Breast epithelium (tissue), 3 donors: ENCODE data around the gene RPS2.

Experiments
- CTCF ChIP-seq, 3 donors: fragments of 450-650 bp; IDR thresholded peaks; one replicate each; pipeline ENCODE4 v1.5.1; 2016 to 2017; ENCODE audit warnings: antibody characterized with exemption in 3 of 3, mild to moderate bottlenecking in 3 of 3, moderate library complexity in 3 of 3
- POLR2A ChIP-seq: fragments of 450-650 bp; IDR thresholded peaks from one replicate; pipeline ENCODE4 v1.6.1; 2016; ENCODE audit warnings: antibody characterized with exemption, mild to moderate bottlenecking, moderate library complexity

- TF ChIP-seq CTCF (IDR thresholded peaks at IDR 0.05) (no peak), POLR2A (no peak)
These were observed 48.0 kb downstream of the RPS2 start for GRCh38 chr16:1916640-1916990.
